A549 (cell line): ENCODE results near the gene TTC34.

Source experiments
- CTCF ChIP-seq: fragments of >200 bp; sonication (Bioruptor Twin); formaldehyde crosslinking; IDR thresholded peaks from 3 replicates; pipeline ENCODE4 v1.5.1; 2016
- HOXA7 ChIP-seq: fragments of 250-450 bp; sonication (Bioruptor Pico); IDR thresholded peaks from 2 replicates; pipeline ENCODE4 v1.5.0; 2020; ENCODE audit warnings: mild to moderate bottlenecking, moderate library complexity
- JUN ChIP-seq, 2 experiments: fragments of >200 bp; sonication (Bioruptor Twin); formaldehyde crosslinking; IDR thresholded peaks; 2 replicates in 1 of 2; 3 replicates in 1 of 2; pipeline ENCODE4 v1.6.1; 2016 to 2017
- RAD21 ChIP-seq, 2 experiments: fragments of >200 bp in 1 of 2; sonication (Bioruptor Twin) in 1 of 2; formaldehyde crosslinking in 1 of 2; IDR thresholded peaks in 1 of 2; conservative IDR thresholded peaks in 1 of 2; 2 replicates in 1 of 2; 3 replicates in 1 of 2; pipeline ENCODE4 v1.6.1; 2012 to 2018; ENCODE audit warnings: inconsistent platforms in 1 of 2
- RFX5 ChIP-seq: fragments of 450-650 bp; IDR thresholded peaks from 2 replicates; pipeline ENCODE4 v1.7.1; 2014; ENCODE audit warnings: antibody characterized with exemption, mild to moderate bottlenecking, moderate library complexity

- TF ChIP-seq CTCF (no peak), HOXA7 (CRISPR knock-in tag) (no peak), RAD21 (conservative IDR thresholded peaks at IDR 0.05 in 1 of 2, IDR thresholded peaks at IDR 0.05 in 1 of 2) (no peak), JUN (IDR thresholded peaks at IDR 0.05) (no peak), RFX5 (no peak)
Measured at GRCh38 chr1:2816786-2817185, 15.3 kb upstream of the TTC34 start.
